HepG2 (cell line): ENCODE measurements around the gene GPT2. TPM values are rescaled to one million over a fixed set of nuclear protein-coding genes. Genes with fewer than 3 reads are reported as not detected.

Source experiments
- ATAC-seq: fragments of 200-7000 bp; cut with Tn5 transposase; 3 replicates; pipeline ENCODE4 v1.9.1; 2020; ENCODE audit warnings: mild to moderate bottlenecking, moderate library complexity
- BruUV-seq: library from RNA; stranded (reverse); fragments of 400-500 nt; replicated peaks from 2 replicates; lab custom pipeline; 2021; lab: Mats Ljungman, UMichigan
- CTCF ChIA-PET: fragments of 300-600 bp; formaldehyde crosslinking; extraction: SDS; loops from one replicate; lab custom pipeline; 2021; ENCODE audit warnings: low total read pairs, inconsistent platforms, low intra/inter-chr PET ratio; lab: Yijun Ruan, JAX
- POLR2A ChIA-PET: fragments of 350-600 bp; sonication (Branson Sonifier 250); formaldehyde crosslinking; loops from one replicate; lab custom pipeline; 2020; ENCODE audit warnings: antibody characterized with exemption, inconsistent platforms; lab: Yijun Ruan, JAX
- DNase-seq: peaks from one replicate; pipeline ENCODE4 v3.0.0-alpha.2; 2015; ENCODE audit warnings: low spot score
- FAIRE-seq: peaks from 3 replicates; lab custom pipeline; 2011; peaks lifted over from hg19 to GRCh38; lab: Jason Lieb, UNC
- H2AFZ ChIP-seq: one replicate; pipeline ENCODE4 v1.6.1; 2011; ENCODE audit warnings: low read length, inconsistent platforms
- H3K27ac ChIP-seq: fragments of 300-600 bp; 3 replicates; pipeline ENCODE4 v1.8.0; 2011; ENCODE audit warnings: mixed run types, mild to moderate bottlenecking, mixed read lengths, low read length, inconsistent platforms; ENCODE audit not compliant: insufficient read depth; ENCODE audit errors: extremely low read length
- H3K27me3 ChIP-seq, 2 experiments: fragments of 200-600 bp in 1 of 2; 2 replicates in 1 of 2; 3 replicates in 1 of 2; pipeline versions ENCODE4 v1.6.0 to v1.8.0; 2011; ENCODE audit warnings: low read length in 2 of 2, mild to moderate bottlenecking in 2 of 2, moderate library complexity in 2 of 2, inconsistent platforms in 1 of 2; ENCODE audit not compliant: insufficient read depth in 2 of 2, control insufficient read depth in 1 of 2
- H3K36me3 ChIP-seq, 2 experiments: fragments of 200-600 bp in 1 of 2; replicated peaks in 1 of 2; 2 replicates in 1 of 2; 3 replicates in 1 of 2; pipeline versions ENCODE4 v1.5.1 to v1.8.0; 2011; ENCODE audit warnings: low read length in 2 of 2, inconsistent platforms in 1 of 2; ENCODE audit not compliant: insufficient read depth in 2 of 2, control insufficient read depth in 1 of 2
- H3K4me1 ChIP-seq: 2 replicates; pipeline ENCODE4 v1.5.1; 2012; ENCODE audit warnings: low read length, inconsistent platforms; ENCODE audit not compliant: insufficient read depth
- H3K4me2 ChIP-seq: 2 replicates; pipeline ENCODE4 v1.6.0; 2011; ENCODE audit warnings: low read depth, low read length, inconsistent platforms
- H3K4me3 ChIP-seq, 3 experiments: fragments of 200-600 bp in 1 of 3; sonication (generic), shearing (Covaris generic) in 1 of 3; replicated peaks in 1 of 3; 2 replicates each; pipeline ENCODE4 v1.5.1; 2011 to 2016; ENCODE audit warnings: low read length in 3 of 3, inconsistent platforms in 2 of 3, low read depth in 2 of 3, mild to moderate bottlenecking in 2 of 3, control low read depth in 1 of 3, mixed read lengths in 1 of 3; ENCODE audit not compliant: insufficient read depth in 1 of 3
- H3K79me2 ChIP-seq: one replicate; pipeline ENCODE4 v1.6.1; 2011; ENCODE audit warnings: low read length, inconsistent platforms; ENCODE audit not compliant: insufficient read depth
- H3K9ac ChIP-seq: 2 replicates; pipeline ENCODE4 v1.6.0; 2011; ENCODE audit warnings: mild to moderate bottlenecking, low read depth, low read length, inconsistent platforms; ENCODE audit not compliant: insufficient read depth
- H3K9me3 ChIP-seq: 2 replicates; pipeline ENCODE4 v1.5.1; 2012; ENCODE audit warnings: mild to moderate bottlenecking, low read length
- H4K20me1 ChIP-seq: 2 replicates; pipeline ENCODE4 v1.6.0; 2011; ENCODE audit warnings: inconsistent platforms, mild to moderate bottlenecking, low read length, moderate library complexity; ENCODE audit not compliant: insufficient read depth
- ARHGAP35 ChIP-seq: sonication (generic); formaldehyde crosslinking; IDR thresholded peaks from 2 replicates; pipeline ENCODE4 v1.9.0; 2022; ENCODE audit warnings: mild to moderate bottlenecking, inconsistent platforms, moderate library complexity, missing genetic modification reagents, borderline replicate concordance
- ATF5 ChIP-seq: sonication (generic); formaldehyde crosslinking; IDR thresholded peaks from 2 replicates; pipeline ENCODE4 v1.4.0; 2020; ENCODE audit warnings: mild to moderate bottlenecking, low read depth, missing genetic modification reagents
- CAMTA2 ChIP-seq: sonication (generic); formaldehyde crosslinking; IDR thresholded peaks from 2 replicates; pipeline ENCODE4 v1.4.0; 2020; ENCODE audit warnings: mild to moderate bottlenecking, missing genetic modification reagents, borderline replicate concordance
- ETV5 ChIP-seq: IDR thresholded peaks from 2 replicates; pipeline ENCODE4 v1.6.1; 2018; ENCODE audit warnings: missing biosample characterization, missing genetic modification reagents, inconsistent platforms, borderline replicate concordance
- MATR3 ChIP-seq: sonication (generic); formaldehyde crosslinking; IDR thresholded peaks from 2 replicates; pipeline ENCODE4 v1.4.0; 2020; ENCODE audit warnings: missing genetic modification reagents
- MTA1 ChIP-seq: sonication (generic); formaldehyde crosslinking; IDR thresholded peaks from 2 replicates; pipeline ENCODE4 v1.4.0; 2020; ENCODE audit warnings: missing genetic modification reagents, mild to moderate bottlenecking, borderline replicate concordance
- RARG ChIP-seq: sonication (generic); formaldehyde crosslinking; IDR thresholded peaks from 2 replicates; pipeline ENCODE4 v1.4.0; 2020; ENCODE audit warnings: low read depth, mild to moderate bottlenecking, missing genetic modification reagents
- SATB2 ChIP-seq: sonication (generic); formaldehyde crosslinking; IDR thresholded peaks from 2 replicates; pipeline ENCODE4 v1.5.0; 2020; ENCODE audit warnings: missing genetic modification reagents
- SNAPC4 ChIP-seq: sonication (generic); formaldehyde crosslinking; IDR thresholded peaks from 2 replicates; pipeline ENCODE4 v1.4.0; 2020; ENCODE audit warnings: mild to moderate bottlenecking, missing genetic modification reagents
- ZNF33A ChIP-seq: sonication (generic); formaldehyde crosslinking; IDR thresholded peaks from 2 replicates; pipeline ENCODE4 v1.5.1; 2020; ENCODE audit warnings: missing genetic modification reagents, mild to moderate bottlenecking, moderate library complexity, borderline replicate concordance
- ZNF503 ChIP-seq: sonication (generic); formaldehyde crosslinking; IDR thresholded peaks from 2 replicates; pipeline ENCODE4 v1.4.0; 2020; ENCODE audit warnings: missing genetic modification reagents
- ZNF788 ChIP-seq: sonication (generic); formaldehyde crosslinking; IDR thresholded peaks from 2 replicates; pipeline ENCODE4 v1.5.0; 2020; ENCODE audit warnings: mild to moderate bottlenecking, missing genetic modification reagents, borderline replicate concordance
- WGBS: methylation state at CpG from one replicate; pipeline ENCODE4 v1.1.6; 2017; ENCODE audit warnings: low lambda C conversion rate; 5-methylcytosine and 5-hydroxymethylcytosine counted together
- in situ Hi-C: cut with HindIII; loops from 2 replicates; pipeline ENCODE4 v1.10.0; 2017; ENCODE audit warnings: low pct_unique_long_range_greater_than_20kb; ENCODE audit not compliant: extremely low pct_ligation_motif_present
- intact Hi-C: fragments of 100-400 bp; cut with micrococcal nuclease; formaldehyde crosslinking; loops from one replicate; pipeline ENCODE4 v1.10.0; 2022; ENCODE audit not compliant: unreplicated experiment
- polyA plus RNA-seq, 8 experiments: library from polyadenylated mRNA; depleted of rRNA in 3 of 8; stranded (reverse) in 7 of 8; unstranded in 1 of 8; fragments of >200 nt; fragmentation: Illumina TruSeq in 4 of 8; extraction: Trizol in 4 of 8; gene quantifications; 2 replicates each; pipeline versions ENCODE4 v1.2.1 to v1.2.3, GENCODE V29; 2011 to 2016; ENCODE audit warnings: low read depth in 4 of 8, missing spikeins in 1 of 8, mixed read lengths in 1 of 8; ENCODE audit not compliant: insufficient read depth in 1 of 8
- total RNA-seq, 5 experiments: library from RNA; depleted of rRNA; stranded (reverse); fragments of >200 nt; fragmentation: Illumina TruSeq; extraction: Trizol; gene quantifications; 2 replicates each; pipeline ENCODE4 v1.2.3, GENCODE V29; 2016; ENCODE audit warnings: low read depth in 1 of 5

The GPT2 gene
- total and polyA plus RNA-seq, 2 of the 13 experiments (the other 11 are each of a cell fraction or from before 2014, with no cell fraction given), result 138 to 267 TPM

GRCh38 chr16:46895399-46896313 is 11.5 kb downstream of the GPT2 start:
- H3K9me3 ChIP-seq, result no peaks in the 10 kb centered on the region
- no peak overlapping the region for H2AFZ ChIP-seq
- ATAC-seq (peak; percentile 84), DNase-seq (peak; percentile 98), FAIRE-seq (peak; percentile 99)
- CTCF ChIA-PET, result no interaction called here
- intact Hi-C loops (loop anchor here (2.0 kb wide), 1 partner anchor 13 kb away; no protein-coding TSS in a partner anchor), in situ Hi-C loops (no loop called here)
- H3K4me3 ChIP-seq, result peak overlapping the region in 1 of 3 experiments; percentile 15; a peak in 1 of 6 replicates
- peaks cover 41 to 73% of the 10 kb centered on the region in 2 experiments for H3K36me3 ChIP-seq
- POLR2A ChIA-PET, result interaction anchor here (0.8 to 5.0 kb wide), 17 partner anchors 10 to 78 kb away, joined by 3 to 159 read pairs (median 5); partner anchors contain the start of genes DNAJA2 and GPT2
- 21% methylated on average over 9 of the region's 9 CpGs for WGBS
- H3K27me3 ChIP-seq, result no peaks in the 10 kb centered on the region
- peaks cover 87% of the 10 kb centered on the region for H3K4me1 ChIP-seq
- peak overlapping the region; percentile 80 for H3K27ac ChIP-seq
- H4K20me1 ChIP-seq, result peaks cover 75% of the 10 kb centered on the region; the same call in 1 of the 2 replicates
- BruUV-seq, result no TSS peak
- peaks cover 79% of the 10 kb centered on the region for H3K79me2 ChIP-seq
- peak overlapping the region; percentile 48 for H3K4me2 ChIP-seq
- H3K9ac ChIP-seq, result peak overlapping the region; percentile 4; the same call in 1 of the 2 replicates
- no peak for TF ChIP-seq MATR3 (CRISPR knock-in tag)
- TF ChIP-seq ATF5 (CRISPR knock-in tag), result no peak
- TF ChIP-seq ZNF503 (CRISPR knock-in tag), result peak; percentile 97
- no peak for TF ChIP-seq ARHGAP35 (CRISPR knock-in tag)
- no peak for TF ChIP-seq SNAPC4 (CRISPR knock-in tag)
- no peak; the same call in 1 of the 2 replicates for TF ChIP-seq ZNF33A (CRISPR knock-in tag)
- no peak for TF ChIP-seq RARG
- peak; percentile 77; the same call in 1 of the 2 replicates for TF ChIP-seq ETV5 (CRISPR knock-in tag)
- peak; percentile 81; the same call in 1 of the 2 replicates for TF ChIP-seq ZNF788
- TF ChIP-seq SATB2 (CRISPR knock-in tag), result peak; percentile 60; the same call in 1 of the 2 replicates
- peak; percentile 96 for TF ChIP-seq MTA1 (CRISPR knock-in tag)
- no peak for TF ChIP-seq CAMTA2
